ENCODE data around the gene CD1E. TPM values are rescaled to one million over a fixed set of nuclear protein-coding genes. Genes with fewer than 3 reads are reported as not detected.
"Not testable (repeated sequence)": the region's sequence is repeated elsewhere in the genome, so short reads cannot be mapped to it uniquely, and the experiment has no call there.

The CD1E gene
- polyA plus RNA-seq, 4 donors: 0.13 to 0.34 TPM; not detected in 2

- not testable (repeated sequence) for FAIRE-seq; DNase-seq; H3K27ac ChIP-seq (ENCODE audit: low read depth in 1 of 3, low read length in 2 of 3); H3K9me3 ChIP-seq (ENCODE audit: control insufficient read depth in 2 of 2, insufficient read depth in 1 of 2, low read depth in 1 of 2, low read length in 1 of 2); H3K4me3 ChIP-seq (ENCODE audit: low read depth in 1 of 3, low read length in 3 of 3); H3K36me3 ChIP-seq (ENCODE audit: control insufficient read depth in 3 of 3, insufficient read depth in 2 of 3, low read depth in 1 of 3, low read length in 3 of 3); H3K4me1 ChIP-seq (ENCODE audit: control insufficient read depth in 3 of 3, insufficient read depth in 2 of 3, low read depth in 1 of 3, low read length in 2 of 3); H3K27me3 ChIP-seq (ENCODE audit: control insufficient read depth in 3 of 3, insufficient read depth in 3 of 3, low read length in 3 of 3)
- 95 to 96% (median 96%) methylated on average over 20 to 24 of the region's 24 CpGs for WGBS, 3 donors
These were observed 4.7 kb upstream of the CD1E start for GRCh38 chr1:158348946-158349345.

- H3K4me1 ChIP-seq (ENCODE audit: control insufficient read depth in 3 of 3, insufficient read depth in 2 of 3, low read depth in 1 of 3, low read length in 2 of 3): no peaks in the 10 kb centered on the region
- no peaks in the 10 kb centered on the region for H3K36me3 ChIP-seq (ENCODE audit: control insufficient read depth in 3 of 3, insufficient read depth in 2 of 3, low read depth in 1 of 3, low read length in 3 of 3)
- no peak overlapping the region for H3K4me3 ChIP-seq (ENCODE audit: low read depth in 1 of 3, low read length in 3 of 3)
- DNase-seq (no peak), FAIRE-seq (no peak)
- 62 to 78% (median 71%) methylated on average over 2 of the region's 2 CpGs for WGBS, 3 donors
- H3K27me3 ChIP-seq (ENCODE audit: control insufficient read depth in 3 of 3, insufficient read depth in 3 of 3, low read length in 3 of 3): peaks cover 0 to under 1% (median 0%) of the 10 kb centered on the region in 3 donors
- no peak overlapping the region for H3K27ac ChIP-seq (ENCODE audit: low read depth in 1 of 3, low read length in 2 of 3)
- H3K9me3 ChIP-seq (ENCODE audit: control insufficient read depth in 2 of 2, insufficient read depth in 1 of 2, low read depth in 1 of 2, low read length in 1 of 2): no peaks in the 10 kb centered on the region
These were observed 561 bp downstream of the CD1E start for GRCh38 chr1:158354255-158354654.

GRCh38 chr1:158355773-158356285 is 2.1 kb downstream of the CD1E start:
- DNase-seq: no peak
- WGBS, 3 donors: 86 to 88% (median 87%) methylated on average over 10 of the region's 10 CpGs
- H3K4me3 ChIP-seq (ENCODE audit: low read depth in 1 of 3, low read length in 3 of 3): no peak overlapping the region
- no peak for FAIRE-seq
- peaks cover 0 to 3% (median 0%) of the 10 kb centered on the region in 3 donors for H3K27me3 ChIP-seq (ENCODE audit: control insufficient read depth in 3 of 3, insufficient read depth in 3 of 3, low read length in 3 of 3)
- H3K9me3 ChIP-seq (ENCODE audit: control insufficient read depth in 2 of 2, insufficient read depth in 1 of 2, low read depth in 1 of 2, low read length in 1 of 2): no peaks in the 10 kb centered on the region
- no peak overlapping the region for H3K27ac ChIP-seq (ENCODE audit: low read depth in 1 of 3, low read length in 2 of 3)
- H3K36me3 ChIP-seq (ENCODE audit: control insufficient read depth in 3 of 3, insufficient read depth in 2 of 3, low read depth in 1 of 3, low read length in 3 of 3): no peaks in the 10 kb centered on the region
- H3K4me1 ChIP-seq (ENCODE audit: control insufficient read depth in 3 of 3, insufficient read depth in 2 of 3, low read depth in 1 of 3, low read length in 2 of 3): no peaks in the 10 kb centered on the region

GRCh38 chr1:158356616-158357015 is 2.9 kb downstream of the CD1E start:
- Histone ChIP-seq H3K9me3 (ENCODE audit: control insufficient read depth in 2 of 2, insufficient read depth in 1 of 2, low read depth in 1 of 2, low read length in 1 of 2) (no peaks in the 10 kb centered on the region), H3K36me3 (ENCODE audit: control insufficient read depth in 3 of 3, insufficient read depth in 2 of 3, low read depth in 1 of 3, low read length in 3 of 3) (no peaks in the 10 kb centered on the region), H3K27me3 (ENCODE audit: control insufficient read depth in 3 of 3, insufficient read depth in 3 of 3, low read length in 3 of 3) (peaks cover 0 to 3% (median 0%) of the 10 kb centered on the region in 3 donors), H3K4me3 (ENCODE audit: low read depth in 1 of 3, low read length in 3 of 3) (no peak overlapping the region), H3K4me1 (ENCODE audit: control insufficient read depth in 3 of 3, insufficient read depth in 2 of 3, low read depth in 1 of 3, low read length in 2 of 3) (no peaks in the 10 kb centered on the region), H3K27ac (ENCODE audit: low read depth in 1 of 3, low read length in 2 of 3) (no peak overlapping the region)
- DNase-seq: no peak
- 64 to 76% (median 73%) methylated on average over 3 of the region's 3 CpGs for WGBS, 3 donors
- FAIRE-seq: no peak

- FAIRE-seq: no peak
- H3K27ac ChIP-seq (ENCODE audit: low read depth in 1 of 3, low read length in 2 of 3): no peak overlapping the region
These were observed 3.7 kb downstream of the CD1E start for GRCh38 chr1:158357441-158357840.

GRCh38 chr1:158362482-158362881 is 8.8 kb downstream of the CD1E start:
- Histone ChIP-seq H3K27ac (ENCODE audit: low read depth in 1 of 3, low read length in 2 of 3) (no peak overlapping the region), H3K27me3 (ENCODE audit: control insufficient read depth in 3 of 3, insufficient read depth in 3 of 3, low read length in 3 of 3) (peaks cover 0 to 3% (median 2%) of the 10 kb centered on the region in 3 donors), H3K36me3 (ENCODE audit: control insufficient read depth in 3 of 3, insufficient read depth in 2 of 3, low read depth in 1 of 3, low read length in 3 of 3) (no peaks in the 10 kb centered on the region), H3K4me1 (ENCODE audit: control insufficient read depth in 3 of 3, insufficient read depth in 2 of 3, low read depth in 1 of 3, low read length in 2 of 3) (no peaks in the 10 kb centered on the region), H3K9me3 (ENCODE audit: control insufficient read depth in 2 of 2, insufficient read depth in 1 of 2, low read depth in 1 of 2, low read length in 1 of 2) (no peaks in the 10 kb centered on the region), H3K4me3 (ENCODE audit: low read depth in 1 of 3, low read length in 3 of 3) (no peak overlapping the region)
- WGBS, 3 donors: 3 to 41% (median 17%) methylated on average over 1 of the region's 1 CpG
- no peak for DNase-seq
- FAIRE-seq: no peak

More at GRCh38 chr1:158357441-158357840, 3.7 kb downstream of the CD1E start:
- H3K4me1 ChIP-seq (ENCODE audit: control insufficient read depth in 3 of 3, insufficient read depth in 2 of 3, low read depth in 1 of 3, low read length in 2 of 3): no peaks in the 10 kb centered on the region
- no peaks in the 10 kb centered on the region for H3K36me3 ChIP-seq (ENCODE audit: control insufficient read depth in 3 of 3, insufficient read depth in 2 of 3, low read depth in 1 of 3, low read length in 3 of 3)
- no peak overlapping the region for H3K4me3 ChIP-seq (ENCODE audit: low read depth in 1 of 3, low read length in 3 of 3)
- no peaks in the 10 kb centered on the region for H3K9me3 ChIP-seq (ENCODE audit: control insufficient read depth in 2 of 2, insufficient read depth in 1 of 2, low read depth in 1 of 2, low read length in 1 of 2)
- 78 to 86% (median 83%) methylated on average over 1 of the region's 1 CpG for WGBS, 3 donors
- no peak for DNase-seq
- peaks cover 0 to 3% (median 0%) of the 10 kb centered on the region in 3 donors for H3K27me3 ChIP-seq (ENCODE audit: control insufficient read depth in 3 of 3, insufficient read depth in 3 of 3, low read length in 3 of 3)

GRCh38 chr1:158362941-158363340 is 9.2 kb downstream of the CD1E start:
- Histone ChIP-seq H3K27me3 (ENCODE audit: control insufficient read depth in 3 of 3, insufficient read depth in 3 of 3, low read length in 3 of 3) (peaks cover 0 to 3% (median 2%) of the 10 kb centered on the region in 3 donors), H3K4me3 (ENCODE audit: low read depth in 1 of 3, low read length in 3 of 3) (no peak overlapping the region), H3K27ac (ENCODE audit: low read depth in 1 of 3, low read length in 2 of 3) (no peak overlapping the region), H3K4me1 (ENCODE audit: control insufficient read depth in 3 of 3, insufficient read depth in 2 of 3, low read depth in 1 of 3, low read length in 2 of 3) (no peaks in the 10 kb centered on the region), H3K36me3 (ENCODE audit: control insufficient read depth in 3 of 3, insufficient read depth in 2 of 3, low read depth in 1 of 3, low read length in 3 of 3) (no peaks in the 10 kb centered on the region), H3K9me3 (ENCODE audit: control insufficient read depth in 2 of 2, insufficient read depth in 1 of 2, low read depth in 1 of 2, low read length in 1 of 2) (no peaks in the 10 kb centered on the region)
- DNase-seq (no peak), FAIRE-seq (no peak)
- WGBS, 3 donors: 56 to 73% (median 66%) methylated on average over 1 of the region's 1 CpG

- Histone ChIP-seq H3K36me3 (ENCODE audit: control insufficient read depth in 3 of 3, insufficient read depth in 2 of 3, low read depth in 1 of 3, low read length in 3 of 3) (no peaks in the 10 kb centered on the region), H3K9me3 (ENCODE audit: control insufficient read depth in 2 of 2, insufficient read depth in 1 of 2, low read depth in 1 of 2, low read length in 1 of 2) (peaks cover 0 to 8% of the 10 kb centered on the region in 2 donors), H3K4me1 (ENCODE audit: control insufficient read depth in 3 of 3, insufficient read depth in 2 of 3, low read depth in 1 of 3, low read length in 2 of 3) (no peaks in the 10 kb centered on the region), H3K27ac (ENCODE audit: low read depth in 1 of 3, low read length in 2 of 3) (no peak overlapping the region), H3K27me3 (ENCODE audit: control insufficient read depth in 3 of 3, insufficient read depth in 3 of 3, low read length in 3 of 3) (peaks cover 0 to 6% (median 0%) of the 10 kb centered on the region in 3 donors), H3K4me3 (ENCODE audit: low read depth in 1 of 3, low read length in 3 of 3) (no peak overlapping the region)
- DNase-seq (no peak), FAIRE-seq (no peak)
These were observed 13.1 kb downstream of the CD1E start for GRCh38 chr1:158366783-158367182.
